ENCODE data around the gene MBNL2. TPM values are rescaled to one million over a fixed set of nuclear protein-coding genes. Genes with fewer than 3 reads are reported as not detected.
A peak's percentile ranks its signal among the peaks of the same experiment; 100 is the strongest.

The MBNL2 gene
- total and polyA plus RNA-seq, 5 experiments from 2014 or later = 12.2 to 35.4 (median 14.5) TPM

DNA sequence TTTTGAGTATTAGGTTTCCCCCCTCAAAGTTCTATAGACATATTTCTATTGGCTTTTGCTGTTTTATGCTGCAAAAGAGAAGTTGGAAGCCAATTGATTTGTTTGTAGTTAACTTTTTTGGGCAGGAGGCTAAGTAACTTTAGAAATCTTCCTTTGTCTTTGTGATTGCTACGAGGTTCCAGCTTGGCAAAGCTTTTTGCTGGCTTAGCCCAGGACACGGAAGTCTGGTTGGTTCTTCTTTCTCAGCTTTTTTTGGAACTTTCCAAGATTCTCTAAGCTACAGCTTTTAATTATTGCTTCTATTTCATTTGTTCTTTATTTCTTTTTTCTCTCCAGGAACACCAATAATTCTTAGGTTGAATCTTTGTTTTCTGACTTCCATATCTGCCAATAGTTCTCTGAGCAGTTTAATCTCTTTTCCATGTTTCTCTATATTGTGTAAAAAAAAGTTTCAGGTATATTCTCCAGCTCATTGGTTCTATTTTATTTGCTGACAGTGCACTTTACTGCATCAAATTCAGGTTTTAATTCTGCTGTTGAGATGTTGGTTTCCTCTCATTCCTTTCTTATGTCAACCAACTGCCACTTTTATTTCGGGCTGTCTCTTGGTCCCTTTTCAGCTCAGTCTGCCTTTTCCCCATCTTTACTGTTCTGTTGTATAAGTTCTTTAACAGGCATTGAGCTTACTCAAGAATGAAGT, 27.8 kb downstream of the MBNL2 start:
- POLR2A ChIA-PET = no interaction called here
- Mint-ChIP-seq H3K27ac (peak overlapping the region in 3 of 10 donors; percentile 3 to 66 (median 23)), H3K36me3 (peaks cover 0 to 3% (median 0%) of the 10 kb centered on the region in 3 donors), H3K27me3 (no peaks in the 10 kb centered on the region), H3K4me1 (peaks cover 9 to 32% (median 20%) of the 10 kb centered on the region in 4 donors), H3K4me3 (peak overlapping the region in 3 of 10 donors; percentile 1 to 21 (median 10)), H3K9me3 (no peaks in the 10 kb centered on the region)
- ATAC-seq (no peak), DNase-seq (no peak)

DNA sequence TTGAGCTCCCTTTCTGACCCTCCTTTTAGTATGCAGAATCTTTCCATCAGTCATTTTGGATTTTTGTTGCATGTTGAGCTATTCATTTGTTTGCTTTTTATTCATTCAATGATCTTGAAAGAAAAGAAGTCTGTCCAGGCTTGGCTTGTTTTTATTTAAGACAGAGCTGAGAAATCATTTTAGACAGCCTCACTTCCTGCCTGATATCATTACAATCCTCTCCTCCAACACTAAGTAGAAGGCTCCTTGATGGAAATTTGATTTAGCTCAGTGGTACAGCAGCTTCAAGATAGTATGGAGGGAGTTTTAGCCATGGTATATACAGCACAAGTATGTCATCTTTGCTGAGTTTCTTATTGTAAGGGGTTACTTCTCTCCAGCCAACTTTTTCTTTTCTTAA, 28.4 kb downstream of the MBNL2 start:
- Mint-ChIP-seq H3K4me1 (peaks cover 7 to 31% (median 24%) of the 10 kb centered on the region in 4 donors), H3K27ac (peak overlapping the region in 3 of 10 donors; percentile 23 to 66 (median 55)), H3K36me3 (peaks cover 3 to 4% (median 3%) of the 10 kb centered on the region in 3 donors), H3K4me3 (peak overlapping the region in 1 of 10 donors; percentile 10), H3K27me3 (no peaks in the 10 kb centered on the region), H3K9me3 (no peaks in the 10 kb centered on the region)
- no peak for ATAC-seq
- POLR2A ChIA-PET = no interaction called here
- DNase-seq = no peak

DNA sequence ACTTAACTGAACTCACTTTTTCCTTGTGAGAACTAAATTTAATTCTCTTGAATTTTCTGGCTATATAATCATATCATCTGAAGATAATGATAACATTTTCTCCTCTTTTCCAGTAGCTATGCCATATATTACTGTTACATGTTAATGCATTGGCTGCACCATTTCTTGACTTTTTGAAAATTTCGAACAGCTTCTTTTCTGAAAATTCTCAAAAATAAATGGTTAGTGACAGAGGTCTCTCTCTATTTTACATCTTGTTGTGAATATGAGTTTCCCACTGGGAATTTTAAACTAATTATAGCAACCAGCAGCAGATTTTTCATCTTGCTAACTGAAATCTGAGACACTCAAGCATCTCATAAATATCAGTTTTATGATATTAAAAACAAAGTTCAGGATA, 30.6 kb downstream of the MBNL2 start:
- ATAC-seq (no peak), DNase-seq (no peak)
- no peak overlapping the region for H3K4me3 Mint-ChIP-seq
- peaks cover 0 to 1% (median 0%) of the 10 kb centered on the region in 9 donors for H3K9me3 Mint-ChIP-seq
- H3K36me3 Mint-ChIP-seq = peaks cover 8 to 16% (median 13%) of the 10 kb centered on the region in 3 donors
- POLR2A ChIA-PET = no interaction called here
- H3K27me3 Mint-ChIP-seq = no peaks in the 10 kb centered on the region
- H3K4me1 Mint-ChIP-seq = peaks cover 16 to 43% (median 40%) of the 10 kb centered on the region in 4 donors
- H3K27ac Mint-ChIP-seq = no peak overlapping the region

DNA sequence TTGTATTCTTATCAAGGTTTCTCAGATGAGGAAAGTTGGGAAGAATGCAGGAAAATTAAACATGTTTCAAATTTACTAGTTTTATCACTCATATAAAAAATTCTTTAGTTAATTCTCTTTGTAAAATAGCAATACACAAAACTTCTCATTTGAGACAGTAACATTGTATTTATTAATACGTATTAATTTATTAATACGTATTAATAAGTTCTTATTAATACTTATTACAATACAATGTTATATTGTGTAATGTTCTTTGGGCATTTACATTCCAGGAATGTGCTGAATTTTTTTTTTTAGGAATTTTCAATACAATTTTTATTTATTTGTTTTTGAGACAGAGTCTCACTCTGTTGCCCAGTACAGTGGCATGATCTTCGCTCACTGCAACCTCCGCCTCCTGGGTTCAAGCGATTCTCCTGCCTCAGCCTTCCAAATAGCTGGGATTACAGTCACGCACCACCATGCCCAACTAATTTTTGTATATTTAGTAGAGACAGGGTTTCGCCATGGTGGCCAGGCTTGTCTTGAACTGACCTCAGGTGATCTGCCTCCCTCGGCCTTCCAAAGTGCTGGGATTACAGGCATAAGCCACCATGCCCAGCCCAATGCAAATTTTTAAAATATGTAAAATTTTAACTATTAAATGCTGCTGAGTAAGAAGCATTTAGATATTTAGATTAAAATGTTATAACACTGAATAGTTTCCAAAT, 31.6 kb downstream of the MBNL2 start:
- no peak for DNase-seq
- H3K36me3 Mint-ChIP-seq = peaks cover 8 to 19% (median 13%) of the 10 kb centered on the region in 3 donors
- peaks cover 0 to 1% (median 0%) of the 10 kb centered on the region in 9 donors for H3K9me3 Mint-ChIP-seq
- H3K4me3 Mint-ChIP-seq = no peak overlapping the region
- POLR2A ChIA-PET = no interaction called here
- no peaks in the 10 kb centered on the region for H3K27me3 Mint-ChIP-seq
- no peak for ATAC-seq
- no peak overlapping the region for H3K27ac Mint-ChIP-seq
- H3K4me1 Mint-ChIP-seq = peaks cover 18 to 51% (median 45%) of the 10 kb centered on the region in 4 donors

DNA sequence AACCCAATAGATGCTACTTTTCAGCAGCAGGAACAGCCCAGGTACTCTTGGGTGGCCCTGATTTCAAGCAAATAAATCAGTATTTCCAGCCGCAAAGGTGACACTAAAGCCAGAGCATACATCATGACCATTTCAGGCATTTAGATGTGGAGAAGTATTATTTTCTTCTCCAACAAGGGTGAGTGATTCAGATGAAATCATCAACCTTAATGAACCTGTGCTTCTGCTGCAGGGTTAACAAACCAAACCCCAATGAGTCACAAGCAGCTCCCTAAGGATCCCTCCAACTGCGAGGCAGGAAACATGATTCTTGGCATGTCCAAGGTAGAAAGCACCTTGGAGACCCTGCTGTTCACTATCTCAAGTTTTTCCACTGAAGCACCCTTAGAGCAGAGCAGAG, 32.7 kb downstream of the MBNL2 start:
- POLR2A ChIA-PET = no interaction called here
- peaks cover 8 to 23% (median 19%) of the 10 kb centered on the region in 3 donors for H3K36me3 Mint-ChIP-seq
- H3K27me3 Mint-ChIP-seq = no peaks in the 10 kb centered on the region
- ATAC-seq (no peak), DNase-seq (no peak)
- H3K27ac Mint-ChIP-seq = no peak overlapping the region
- H3K9me3 Mint-ChIP-seq = peaks cover 0 to 1% (median 0%) of the 10 kb centered on the region in 9 donors
- no peak overlapping the region for H3K4me3 Mint-ChIP-seq
- peaks cover 22 to 55% (median 49%) of the 10 kb centered on the region in 4 donors for H3K4me1 Mint-ChIP-seq

DNA sequence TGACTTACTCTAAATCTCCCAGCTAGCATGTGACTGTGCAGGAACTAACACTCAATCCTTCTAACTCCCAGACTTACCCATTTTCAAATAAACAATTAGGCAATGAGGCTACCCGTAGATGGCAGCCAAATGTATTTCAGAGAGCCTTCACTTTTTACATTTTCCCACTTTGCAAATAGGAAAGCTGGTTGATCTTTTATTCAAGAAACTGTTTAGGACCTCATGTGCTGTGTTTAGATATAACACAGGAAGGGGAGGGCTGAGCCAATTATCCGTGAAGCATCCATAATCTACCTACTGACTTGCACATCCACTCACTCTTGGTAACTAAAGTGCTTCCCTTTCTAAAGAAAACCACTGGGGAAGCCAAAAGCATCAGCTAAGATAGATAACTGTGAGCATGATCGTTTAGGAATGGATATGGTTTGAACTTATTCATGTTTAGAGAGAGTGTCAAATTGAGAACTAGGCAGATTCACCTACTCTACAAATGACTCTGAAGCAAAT, 33.4 kb downstream of the MBNL2 start:
- H3K4me1 Mint-ChIP-seq = peaks cover 17 to 55% (median 49%) of the 10 kb centered on the region in 4 donors
- no peaks in the 10 kb centered on the region for H3K27me3 Mint-ChIP-seq
- peaks cover 0 to 1% (median 0%) of the 10 kb centered on the region in 9 donors for H3K9me3 Mint-ChIP-seq
- no peak overlapping the region for H3K27ac Mint-ChIP-seq
- DNase-seq (no peak), ATAC-seq (no peak)
- H3K4me3 Mint-ChIP-seq = no peak overlapping the region
- peaks cover 8 to 25% (median 23%) of the 10 kb centered on the region in 3 donors for H3K36me3 Mint-ChIP-seq
- POLR2A ChIA-PET = no interaction called here

DNA sequence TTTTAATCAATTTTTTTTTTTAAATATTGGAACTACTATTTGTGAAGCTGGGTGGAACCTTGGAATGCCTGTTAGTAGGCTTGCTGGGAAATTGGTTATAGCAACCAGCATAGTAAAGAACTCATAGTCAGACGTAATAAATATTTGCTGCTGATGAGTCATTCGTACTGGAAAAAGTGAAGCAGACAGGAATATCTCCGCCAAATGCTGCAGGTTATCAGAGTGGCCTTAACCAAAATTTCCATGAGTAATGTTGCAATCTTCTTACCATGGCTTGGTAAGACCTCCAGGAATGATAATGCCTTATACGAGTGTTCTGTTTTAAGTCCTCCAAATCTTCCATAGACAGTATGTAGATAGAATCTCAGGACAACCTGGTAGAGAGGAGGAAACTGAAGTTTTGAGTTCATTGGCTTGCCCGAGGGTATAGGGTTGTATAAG, 34.2 kb downstream of the MBNL2 start:
- no peak overlapping the region for H3K4me3 Mint-ChIP-seq
- H3K4me1 Mint-ChIP-seq = peaks cover 24 to 59% (median 52%) of the 10 kb centered on the region in 4 donors
- H3K9me3 Mint-ChIP-seq = peaks cover 0 to 1% (median 0%) of the 10 kb centered on the region in 9 donors
- POLR2A ChIA-PET = interaction anchor here (0.5 kb wide), 1 partner anchor 11 kb away, joined by 4 read pairs; no protein-coding TSS in a partner anchor
- no peaks in the 10 kb centered on the region for H3K27me3 Mint-ChIP-seq
- peaks cover 8 to 29% (median 23%) of the 10 kb centered on the region in 3 donors for H3K36me3 Mint-ChIP-seq
- DNase-seq (no peak), ATAC-seq (no peak)
- no peak overlapping the region for H3K27ac Mint-ChIP-seq

DNA sequence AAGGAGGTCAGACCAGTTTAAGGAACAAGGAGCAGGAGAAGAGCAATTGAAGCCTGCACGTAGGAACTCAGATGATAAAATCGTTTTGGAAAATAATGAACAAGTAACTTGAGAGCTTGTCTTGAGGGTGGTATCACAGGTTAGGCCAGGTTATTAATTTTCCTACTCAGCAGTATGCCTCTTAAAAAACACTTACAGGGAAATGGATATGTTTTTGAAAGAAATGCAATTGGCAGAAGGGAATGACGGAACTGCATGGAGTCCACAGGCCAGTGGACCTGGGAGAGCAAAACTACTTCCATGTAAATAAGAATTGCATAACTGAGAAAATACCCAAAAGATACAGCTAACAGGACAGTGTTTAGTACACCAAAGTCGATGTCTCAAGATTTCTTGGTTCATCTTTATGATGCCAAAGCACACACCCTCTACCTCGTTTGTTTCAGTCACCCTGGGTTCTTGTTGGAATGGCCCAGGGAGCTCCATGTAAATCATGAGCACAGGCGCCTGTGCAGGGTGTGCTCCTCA, 35.2 kb downstream of the MBNL2 start:
- POLR2A ChIA-PET = no interaction called here
- peaks cover 32 to 68% (median 61%) of the 10 kb centered on the region in 4 donors for H3K4me1 Mint-ChIP-seq
- peaks cover 8 to 29% (median 23%) of the 10 kb centered on the region in 3 donors for H3K36me3 Mint-ChIP-seq
- DNase-seq (no peak), ATAC-seq (no peak)
- H3K4me3 Mint-ChIP-seq = peak overlapping the region in 1 of 10 donors; percentile 7
- H3K27me3 Mint-ChIP-seq = no peaks in the 10 kb centered on the region
- H3K9me3 Mint-ChIP-seq = peaks cover 0 to 1% (median 0%) of the 10 kb centered on the region in 9 donors
- H3K27ac Mint-ChIP-seq = peak overlapping the region in 1 of 10 donors; percentile 63

DNA sequence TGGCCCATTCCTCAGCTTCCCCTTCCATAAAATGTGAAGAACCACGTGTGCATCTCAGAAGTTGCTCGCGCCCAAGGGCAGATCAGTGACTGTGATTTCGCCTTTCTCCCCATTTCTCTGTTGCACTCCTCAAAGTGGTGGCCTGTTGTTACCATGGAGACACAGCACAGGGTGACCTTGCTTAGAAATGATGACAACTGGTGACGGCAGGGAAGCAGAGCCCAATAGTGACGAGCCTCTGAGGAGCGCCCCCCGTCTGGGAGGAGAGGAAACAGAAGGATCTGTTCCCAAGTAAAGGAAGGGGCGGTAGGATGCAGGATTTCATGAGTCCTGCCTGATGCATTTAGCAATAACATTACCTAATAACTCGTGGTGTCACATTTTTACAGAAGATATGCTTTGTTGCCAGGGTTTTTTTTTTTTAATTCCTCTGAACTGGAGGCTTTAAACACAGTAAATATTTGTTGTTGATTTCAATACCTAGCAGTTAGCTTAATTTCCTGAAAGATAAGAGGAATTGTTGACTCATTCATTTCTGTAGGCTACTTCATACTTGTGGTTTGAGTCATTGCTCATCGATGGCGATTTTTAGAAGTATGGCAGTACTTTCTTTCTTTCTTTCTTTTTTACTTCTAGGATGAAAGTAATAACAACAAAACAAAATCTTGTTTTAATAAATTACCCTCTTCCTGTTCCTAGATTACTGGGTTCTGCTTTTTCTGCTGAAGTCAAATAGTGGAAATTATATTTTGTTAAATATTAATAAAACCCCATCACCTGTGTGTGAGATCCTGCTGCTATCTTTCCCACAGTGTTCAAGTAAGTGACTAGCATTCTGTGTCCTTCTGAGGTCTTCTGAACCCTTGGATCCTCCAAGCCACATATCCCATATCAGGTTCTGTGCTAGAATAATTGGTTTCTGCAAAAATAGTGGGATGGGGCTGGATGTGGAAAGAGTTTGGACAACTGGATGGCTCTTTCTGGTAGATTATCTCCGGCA, 36.0 kb downstream of the MBNL2 start:
- peak overlapping the region in 3 of 10 donors; percentile 37 to 63 (median 52) for H3K27ac Mint-ChIP-seq
- H3K36me3 Mint-ChIP-seq = peaks cover 8 to 31% (median 26%) of the 10 kb centered on the region in 3 donors
- H3K4me3 Mint-ChIP-seq = peak overlapping the region in 1 of 10 donors; percentile 12
- no peaks in the 10 kb centered on the region for H3K27me3 Mint-ChIP-seq
- peaks cover 36 to 70% (median 67%) of the 10 kb centered on the region in 4 donors for H3K4me1 Mint-ChIP-seq
- H3K9me3 Mint-ChIP-seq = peaks cover 0 to 1% (median 0%) of the 10 kb centered on the region in 9 donors
- DNase-seq (no peak), ATAC-seq (no peak)
- POLR2A ChIA-PET = no interaction called here

DNA sequence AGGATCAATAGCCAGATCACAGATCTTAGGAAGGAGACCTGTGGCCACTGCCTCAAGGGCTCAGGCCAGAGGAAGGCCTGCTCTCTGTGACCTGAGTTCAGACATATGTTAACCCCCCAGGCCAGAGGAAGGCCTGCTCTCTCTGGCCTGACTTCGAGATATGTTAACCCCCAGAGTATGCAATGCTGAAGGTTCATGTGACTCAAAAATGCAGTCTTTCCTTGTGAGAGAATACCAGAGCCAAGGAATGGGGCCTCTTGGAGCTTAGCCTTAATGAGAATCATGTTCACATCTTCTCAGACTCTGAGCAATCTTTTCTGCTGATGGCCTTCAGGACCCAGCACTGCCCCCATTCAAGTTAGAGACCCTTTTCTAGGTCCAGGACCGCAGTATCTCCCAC, 36.7 kb downstream of the MBNL2 start:
- Mint-ChIP-seq H3K27me3 (no peaks in the 10 kb centered on the region), H3K36me3 (peaks cover 8 to 33% (median 29%) of the 10 kb centered on the region in 3 donors), H3K27ac (peak overlapping the region in 2 of 10 donors; percentile 52 to 63), H3K9me3 (peaks cover 0 to 1% (median 0%) of the 10 kb centered on the region in 9 donors), H3K4me1 (peaks cover 37 to 70% (median 69%) of the 10 kb centered on the region in 4 donors), H3K4me3 (no peak overlapping the region)
- POLR2A ChIA-PET = no interaction called here
- ATAC-seq (no peak), DNase-seq (no peak)

DNA sequence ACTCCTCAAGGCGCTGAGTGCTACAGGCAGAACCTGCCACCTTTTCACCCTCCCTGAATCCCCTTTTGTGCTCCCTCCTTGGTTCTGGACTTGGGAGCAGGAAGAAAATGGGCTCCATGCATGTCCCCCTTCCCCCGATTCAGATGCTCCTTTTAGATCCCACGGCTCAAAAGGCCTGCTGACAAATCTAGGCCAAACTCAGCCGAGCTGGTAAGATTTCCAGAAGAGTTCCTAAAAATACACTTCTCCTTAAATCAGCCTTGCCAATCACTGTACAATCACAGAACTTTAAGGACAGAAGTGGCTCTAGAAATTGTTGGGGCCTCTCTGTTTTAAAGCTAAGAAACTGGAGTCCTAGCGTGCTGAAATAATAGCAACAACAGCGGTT, 37.3 kb downstream of the MBNL2 start:
- peaks cover 0 to 1% (median 0%) of the 10 kb centered on the region in 9 donors for H3K9me3 Mint-ChIP-seq
- POLR2A ChIA-PET = no interaction called here
- ATAC-seq (no peak), DNase-seq (no peak)
- no peaks in the 10 kb centered on the region for H3K27me3 Mint-ChIP-seq
- peaks cover 8 to 34% (median 29%) of the 10 kb centered on the region in 3 donors for H3K36me3 Mint-ChIP-seq
- H3K4me3 Mint-ChIP-seq = peak overlapping the region in 1 of 10 donors; percentile 12
- H3K4me1 Mint-ChIP-seq = peaks cover 38 to 70% (median 69%) of the 10 kb centered on the region in 4 donors
- H3K27ac Mint-ChIP-seq = peak overlapping the region in 1 of 10 donors; percentile 82

All from naive thymus-derived CD8-positive, alpha-beta T cell (primary cell).